DMS114 treated with DMSO at 0.1 percent for 48 hours (cell line): Measurements from ENCODE around the gene ADAMTS20.

Experiments used
- DNase-seq: peaks from one replicate; lab custom pipeline; 2025; ENCODE audit not compliant: unreplicated experiment; lab: John Stamatoyannopoulos, UW

The ADAMTS20 gene

GRCh38 chr12:43317156-43317555 is 234.8 kb downstream of the ADAMTS20 start:
- DNase-seq: no peak

DNA sequence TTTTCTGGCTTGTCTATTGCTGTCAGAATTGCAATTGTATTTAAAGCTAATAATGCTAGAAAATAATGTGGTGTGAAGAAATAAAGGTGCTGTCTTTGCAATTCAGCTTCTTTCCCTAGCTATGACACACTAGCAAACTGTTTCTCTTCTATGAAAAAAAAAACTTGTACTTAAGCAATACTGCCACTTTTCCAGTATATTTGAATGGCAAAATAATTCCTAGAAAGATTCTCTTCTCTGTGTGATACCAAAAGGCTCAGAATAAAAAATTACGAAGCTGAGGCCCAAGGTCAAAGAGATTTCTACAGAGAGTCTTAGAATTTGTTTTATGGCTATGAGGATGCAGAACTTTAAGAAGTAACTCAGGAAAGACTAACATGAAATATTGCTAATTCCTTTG is 235.5 kb downstream of the ADAMTS20 start:
- DNase-seq: no peak

DNA sequence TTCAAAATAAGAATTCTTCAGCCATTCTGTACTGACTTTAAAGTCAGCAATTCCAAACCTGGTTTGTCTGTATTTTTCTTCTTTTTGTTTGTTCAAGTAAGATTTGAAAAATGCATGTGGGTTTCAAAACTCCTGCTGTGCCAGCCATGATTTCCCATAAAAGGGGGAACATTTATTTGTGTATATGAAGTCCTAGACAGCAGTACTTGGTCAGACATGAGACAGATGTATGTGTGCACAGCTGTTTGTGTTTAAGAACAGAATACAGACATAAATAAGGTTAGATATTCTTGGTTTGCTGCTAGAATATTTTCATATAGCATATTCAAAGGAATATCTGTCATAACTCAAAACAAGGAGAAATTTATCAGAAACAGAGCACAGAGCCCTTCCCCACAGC is 236.0 kb downstream of the ADAMTS20 start:
- DNase-seq: no peak

DNA sequence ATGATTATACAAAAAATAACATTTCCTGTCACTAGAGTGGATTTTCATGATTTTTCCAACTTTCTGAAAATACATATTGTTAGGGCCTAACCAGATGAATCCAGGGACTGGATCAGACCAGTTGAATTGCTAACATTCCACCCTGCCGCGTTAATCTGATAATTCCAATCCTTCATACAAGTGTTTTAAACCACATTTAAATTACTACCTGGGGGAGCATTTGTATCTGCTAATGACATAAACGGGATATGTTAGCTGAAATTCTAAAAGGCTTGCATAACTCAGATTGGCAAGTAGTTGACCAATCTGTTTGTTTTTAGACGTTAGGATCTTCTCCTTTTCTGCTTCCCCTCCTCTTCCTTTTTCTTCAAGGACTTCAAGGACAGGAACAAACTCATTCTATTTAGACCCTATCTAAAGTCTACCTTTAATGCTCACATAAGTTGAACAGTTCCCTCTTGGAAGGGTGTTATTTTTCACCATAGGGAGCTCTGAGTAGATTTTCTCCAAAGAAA is 239.0 kb downstream of the ADAMTS20 start:
- DNase-seq: no peak

DNA sequence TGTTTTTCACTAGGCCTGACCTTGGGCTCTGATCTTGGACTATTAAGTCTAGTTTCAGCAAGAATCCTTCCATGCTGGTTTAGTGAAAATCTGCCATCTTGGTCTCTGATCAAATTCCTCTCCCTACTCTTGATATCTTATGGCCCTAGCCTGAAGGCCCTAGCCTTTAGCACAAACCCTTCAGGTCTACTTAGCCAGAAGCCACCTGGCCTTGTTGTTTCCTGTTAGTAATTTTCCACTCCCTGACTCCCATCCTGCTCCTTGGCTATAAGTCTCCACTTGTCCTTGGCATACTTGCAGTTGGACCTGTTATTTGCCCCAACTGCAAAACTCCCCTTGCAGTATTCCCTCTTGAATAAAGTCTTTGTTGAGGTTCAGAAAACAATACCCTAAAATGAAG is 241.4 kb downstream of the ADAMTS20 start:
- no peak for DNase-seq

- no peak for DNase-seq
Observed at GRCh38 chr12:43309959-43310358, 242.0 kb downstream of the ADAMTS20 start.

GRCh38 chr12:43308776-43309175 is 243.2 kb downstream of the ADAMTS20 start:
- no peak for DNase-seq

DNA sequence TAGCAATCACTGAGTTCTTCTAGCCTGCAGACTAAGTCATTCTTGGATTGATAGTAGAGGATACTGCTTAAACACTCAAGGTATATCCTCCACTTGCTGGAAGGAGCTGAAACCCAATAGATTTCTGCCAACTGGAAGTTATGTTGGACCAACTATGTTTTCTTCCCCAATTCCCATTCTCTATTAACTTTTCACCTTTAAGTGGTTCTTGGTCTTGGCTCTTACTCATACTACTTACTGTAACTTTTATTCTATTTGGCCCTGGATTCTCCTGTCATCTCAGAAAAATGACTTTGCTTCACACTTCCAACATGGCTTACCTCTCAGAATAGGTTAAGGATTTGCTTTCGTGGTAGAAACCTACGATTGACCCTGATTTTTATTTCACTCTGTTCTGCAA is 244.9 kb downstream of the ADAMTS20 start:
- DNase-seq: no peak

DNA sequence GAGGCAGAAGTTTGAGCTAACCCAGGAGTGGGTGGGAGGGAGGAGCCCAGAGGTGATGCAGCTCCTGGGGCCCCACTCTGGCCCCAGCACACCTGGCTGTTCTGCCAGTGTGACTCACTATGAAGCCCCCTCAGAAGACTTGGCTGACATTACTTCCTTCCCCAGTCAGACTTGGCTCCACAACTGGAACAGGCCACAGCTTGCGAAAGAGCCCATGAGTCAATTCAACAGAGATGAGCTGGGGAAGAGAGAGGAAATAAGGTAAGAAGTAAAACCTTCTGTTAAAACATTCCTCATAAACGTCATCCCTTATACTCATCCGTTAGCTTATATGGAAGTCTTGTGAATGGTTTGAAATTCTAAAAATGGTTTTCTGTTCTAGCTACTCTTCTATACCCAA is 245.9 kb downstream of the ADAMTS20 start:
- no peak for DNase-seq

DNA sequence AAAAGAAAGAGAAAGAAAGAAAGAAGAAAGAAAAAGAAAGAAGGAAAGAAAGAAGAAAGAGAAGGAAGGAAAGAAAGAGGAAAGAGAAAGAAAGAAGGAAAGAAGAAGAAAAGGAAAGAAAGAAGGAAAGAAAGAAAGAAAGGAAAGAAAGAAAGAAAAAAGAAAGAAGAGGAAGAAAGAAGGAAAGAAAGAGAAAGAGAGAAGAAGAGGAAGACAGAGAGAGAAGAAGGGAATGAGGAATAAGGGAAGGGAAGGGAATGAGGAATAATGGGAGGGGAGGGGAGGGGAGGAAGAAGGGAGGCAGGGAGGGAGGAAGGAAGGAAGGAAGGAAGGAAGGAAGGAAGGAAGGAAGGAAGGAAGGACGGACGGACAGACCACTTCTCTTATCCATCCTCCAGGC is 246.9 kb downstream of the ADAMTS20 start:
- no peak for DNase-seq
